GM13977 (cell line): ENCODE results near the gene DLG1.

Experiments
- DNase-seq: peaks from one replicate; pipeline ENCODE4 v3.0.0; 2012; ENCODE audit warnings: low spot score
- CTCF ChIP-seq: IDR thresholded peaks from 2 replicates; pipeline ENCODE4 v1.5.1; 2012; ENCODE audit warnings: mild to moderate bottlenecking, control low read depth; ENCODE audit not compliant: insufficient read depth; ENCODE audit errors: extremely low read depth, missing control alignments
- in situ Hi-C: fragments of 300-500 bp; cut with MboI; formaldehyde crosslinking; loops from one replicate; pipeline ENCODE4 v1.12.0; 2022; ENCODE audit warnings: low sequenced_read_pairs, low pct_unique_long_range_greater_than_20kb, mixed read lengths, inconsistent platforms; ENCODE audit not compliant: unreplicated experiment

The DLG1 gene

DNA sequence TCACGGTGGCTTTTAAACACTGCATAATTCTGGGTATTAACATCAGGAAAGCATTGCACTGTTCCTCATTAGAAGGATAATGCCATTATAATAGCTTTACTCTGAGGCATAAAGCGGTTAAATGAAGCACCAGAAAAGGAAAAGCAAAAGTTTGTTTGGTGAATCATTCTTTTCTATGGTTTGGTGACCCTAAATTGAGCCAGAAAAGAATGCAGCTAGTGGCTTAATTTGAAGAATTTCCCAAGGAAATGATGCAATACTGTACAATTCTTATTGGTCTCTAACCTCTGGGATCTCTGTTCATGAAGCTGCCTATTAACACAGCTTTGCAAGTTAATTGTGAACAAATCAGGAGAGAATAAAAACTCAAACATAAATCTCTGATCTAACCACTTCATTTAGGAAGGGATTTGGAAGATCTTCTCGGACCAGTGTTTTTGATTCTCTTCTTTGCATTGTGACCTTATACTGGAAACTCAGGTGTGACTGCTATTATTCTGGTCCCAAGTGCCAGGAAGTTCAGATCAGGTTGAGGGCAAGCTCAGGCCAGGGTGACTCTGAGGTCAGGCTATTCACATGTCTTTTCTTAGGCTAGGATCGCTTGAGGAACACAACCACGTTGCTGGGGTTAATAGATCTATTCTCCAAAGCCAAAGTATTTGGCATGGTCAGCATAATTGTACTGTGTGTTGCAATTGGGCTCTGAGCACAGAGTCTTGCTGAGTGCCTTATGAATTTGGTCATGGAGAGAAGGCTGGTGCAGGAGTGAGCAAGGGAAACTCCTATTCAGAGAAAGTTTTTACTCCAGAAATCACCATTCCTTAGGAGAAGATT lies 11.3 kb upstream of the DLG1 start:
- DNase-seq: no peak
- in situ Hi-C loops: no loop called here
- TF ChIP-seq CTCF: no peak

- in situ Hi-C loops: no loop called here
- no peak for DNase-seq
- TF ChIP-seq CTCF: no peak
Measured at GRCh38 chr3:197308591-197308990, 10.2 kb upstream of the DLG1 start.

DNA sequence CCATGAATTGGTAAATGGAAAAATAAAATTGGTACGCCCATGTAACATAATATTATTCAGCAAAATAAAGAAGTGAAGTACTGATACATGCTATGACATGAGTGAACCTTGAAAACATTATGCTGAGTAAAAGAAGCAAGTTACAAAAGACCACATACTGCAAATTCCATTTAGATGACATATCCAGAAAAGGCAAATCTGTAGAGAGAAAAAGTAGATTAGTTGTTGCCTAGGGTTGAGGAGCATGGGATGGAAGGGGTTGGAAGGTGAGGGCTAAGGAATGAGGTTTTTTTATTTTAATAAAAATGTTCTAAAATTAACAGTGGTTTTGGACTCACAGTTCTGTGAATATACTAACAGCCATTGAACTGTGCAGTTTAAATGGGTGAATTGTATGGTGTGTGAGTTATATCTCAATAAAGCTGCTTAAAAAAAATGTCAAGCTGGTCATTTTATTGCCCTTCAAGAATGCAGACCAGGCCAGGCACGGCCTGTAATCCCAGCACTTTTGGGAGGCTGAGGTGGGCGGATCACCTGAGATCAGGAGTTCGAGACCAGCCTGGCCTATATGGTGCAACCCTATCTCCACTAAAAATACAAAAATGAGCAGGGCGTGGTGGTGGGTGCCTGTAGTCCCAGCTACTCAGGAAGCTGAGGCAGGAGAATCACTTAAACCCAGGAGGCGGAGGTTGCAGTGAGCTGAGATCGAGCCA lies 8.1 kb upstream of the DLG1 start:
- no peak for TF ChIP-seq CTCF
- in situ Hi-C loops: no loop called here
- DNase-seq: no peak

DNA sequence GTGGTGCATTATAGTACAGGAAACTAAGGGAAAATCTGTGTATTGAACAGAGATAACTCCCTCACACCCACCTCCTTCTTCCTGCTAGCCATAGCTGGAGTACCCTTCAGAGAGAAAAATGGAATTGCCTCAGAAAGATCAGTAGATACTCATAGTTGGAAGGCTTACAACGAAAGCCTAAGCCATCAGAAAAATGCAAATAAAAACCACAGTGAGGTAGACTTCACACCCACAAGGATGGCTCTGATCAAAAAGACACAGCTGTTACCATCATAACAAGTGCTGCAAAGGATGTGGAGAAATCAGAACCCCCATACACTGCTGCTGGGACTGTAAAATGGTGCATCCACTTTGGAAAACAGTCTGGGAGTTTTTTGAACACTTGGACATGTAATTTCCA lies 7.4 kb upstream of the DLG1 start:
- no peak for TF ChIP-seq CTCF
- in situ Hi-C loops: no loop called here
- DNase-seq: peak; percentile 56

DNA sequence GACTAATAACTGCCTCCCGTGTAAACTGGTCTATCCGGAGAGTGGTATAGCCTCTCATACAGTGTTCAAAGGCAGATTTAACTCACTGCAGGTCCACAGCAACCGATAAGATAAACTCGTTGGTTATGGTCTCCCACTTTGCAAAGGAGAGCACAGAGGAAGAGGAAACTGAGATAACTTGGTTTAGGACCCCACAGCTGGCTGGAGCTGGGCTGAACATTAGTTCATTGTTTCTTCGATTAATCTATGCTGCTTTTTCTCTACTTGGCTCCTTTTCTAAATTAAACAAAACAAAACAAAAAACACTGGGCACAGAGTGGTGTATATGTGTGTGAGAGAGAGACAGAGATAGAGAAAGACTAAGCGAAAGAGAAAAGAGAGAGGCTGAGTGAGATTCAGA lies 5.0 kb upstream of the DLG1 start:
- in situ Hi-C loops: no loop called here
- no peak for DNase-seq
- TF ChIP-seq CTCF: no peak

DNA sequence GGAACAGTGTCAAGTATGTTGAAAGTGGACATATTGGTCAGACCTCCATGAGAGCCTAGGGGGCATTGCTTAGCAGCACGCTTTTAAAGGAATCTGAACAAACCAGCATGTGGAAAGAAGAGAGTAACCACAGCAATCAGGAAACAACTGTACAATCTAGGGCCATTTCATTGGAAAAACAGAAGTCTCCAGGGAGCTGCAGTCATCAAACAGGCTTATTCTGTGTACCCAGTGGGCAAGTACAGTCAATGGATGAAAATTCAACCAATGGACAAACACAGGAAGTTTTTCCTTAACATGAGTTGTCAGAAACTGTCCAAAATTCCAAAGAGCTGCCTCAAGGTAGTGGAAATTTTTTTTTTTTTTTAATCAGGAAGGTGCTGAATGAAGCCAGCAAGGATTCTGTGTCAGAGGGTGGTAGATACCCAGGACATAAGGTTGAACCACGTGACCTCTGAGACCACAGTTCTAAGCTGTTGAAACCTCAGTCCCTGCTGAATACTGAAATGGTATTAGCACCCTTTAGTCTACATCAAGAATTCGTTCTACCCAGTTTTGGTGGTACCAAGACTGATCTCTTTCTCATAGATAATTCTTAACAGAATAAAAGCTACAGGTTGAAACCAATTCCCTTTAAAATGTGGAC lies 4.4 kb upstream of the DLG1 start:
- DNase-seq: no peak

More for the DNA sequence above, 4.4 kb upstream of the DLG1 start:
- TF ChIP-seq CTCF: no peak
- in situ Hi-C loops: no loop called here
